Astrocyte of the spinal cord (primary cell): ENCODE data around the gene MAGEA6.
"Not testable (repeated sequence)": the region's sequence is repeated elsewhere in the genome, so short reads cannot be mapped to it uniquely, and the experiment has no call there.

Experiments used
- DNase-seq: peaks from one replicate; pipeline ENCODE4 v3.0.0; 2011; ENCODE audit warnings: low read depth, low spot score
- H3K4me3 ChIP-seq: 2 replicates; pipeline ENCODE4 v1.5.1; 2011; ENCODE audit warnings: low read depth, mild to moderate bottlenecking, low read length, moderate library complexity
- CTCF ChIP-seq: IDR thresholded peaks from 2 replicates; pipeline ENCODE4 v1.5.1; 2012; ENCODE audit warnings: low read depth, mild to moderate bottlenecking, low read length, inconsistent platforms
- in situ Hi-C: cut with HindIII; loops from 2 replicates; pipeline ENCODE4 v1.10.0; 2017; ENCODE audit warnings: low sequenced_read_pairs

The MAGEA6 gene

DNA sequence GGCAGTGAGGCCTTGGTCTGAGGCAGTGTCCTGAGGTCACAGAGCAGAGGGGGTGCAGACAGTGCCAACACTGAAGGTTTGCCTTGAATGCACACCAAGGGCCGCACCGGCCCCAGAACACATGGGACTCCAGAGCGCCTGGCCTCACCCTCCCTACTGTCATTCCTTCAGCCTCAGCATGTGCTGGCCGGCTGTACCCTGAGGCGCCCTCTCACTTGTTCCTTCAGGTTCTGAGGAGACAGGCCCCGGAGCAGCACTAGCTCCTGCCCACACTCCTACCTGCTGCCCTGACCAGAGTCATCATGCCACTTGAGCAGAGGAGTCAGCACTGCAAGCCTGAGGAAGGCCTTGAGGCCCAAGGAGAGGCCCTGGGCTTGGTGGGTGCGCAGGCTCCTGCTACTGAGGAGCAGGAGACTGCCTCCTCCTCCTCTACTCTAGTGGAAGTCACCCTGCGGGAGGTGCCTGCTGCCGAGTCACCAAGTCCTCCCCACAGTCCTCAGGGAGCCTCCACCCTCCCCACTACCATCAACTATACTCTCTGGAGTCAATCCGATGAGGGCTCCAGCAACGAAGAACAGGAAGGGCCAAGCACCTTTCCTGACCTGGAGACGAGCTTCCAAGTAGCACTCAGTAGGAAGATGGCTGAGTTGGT is 33.5 kb downstream of the MAGEA6 start:
- no peak for DNase-seq
- TF ChIP-seq CTCF = no peak
- in situ Hi-C loops = no loop called here
- no peak overlapping the region for H3K4me3 ChIP-seq

- TF ChIP-seq CTCF = no peak
- DNase-seq = no peak
- in situ Hi-C loops = no loop called here
Measured at GRCh38 chrX:152735101-152735500, 34.4 kb downstream of the MAGEA6 start.

GRCh38 chrX:152734143-152734858 is 35.2 kb downstream of the MAGEA6 start:
- DNase-seq, in situ Hi-C loops, H3K4me3 ChIP-seq: not testable (repeated sequence)

More at GRCh38 chrX:152735101-152735500, 34.4 kb downstream of the MAGEA6 start:
- no peak overlapping the region for H3K4me3 ChIP-seq

DNA sequence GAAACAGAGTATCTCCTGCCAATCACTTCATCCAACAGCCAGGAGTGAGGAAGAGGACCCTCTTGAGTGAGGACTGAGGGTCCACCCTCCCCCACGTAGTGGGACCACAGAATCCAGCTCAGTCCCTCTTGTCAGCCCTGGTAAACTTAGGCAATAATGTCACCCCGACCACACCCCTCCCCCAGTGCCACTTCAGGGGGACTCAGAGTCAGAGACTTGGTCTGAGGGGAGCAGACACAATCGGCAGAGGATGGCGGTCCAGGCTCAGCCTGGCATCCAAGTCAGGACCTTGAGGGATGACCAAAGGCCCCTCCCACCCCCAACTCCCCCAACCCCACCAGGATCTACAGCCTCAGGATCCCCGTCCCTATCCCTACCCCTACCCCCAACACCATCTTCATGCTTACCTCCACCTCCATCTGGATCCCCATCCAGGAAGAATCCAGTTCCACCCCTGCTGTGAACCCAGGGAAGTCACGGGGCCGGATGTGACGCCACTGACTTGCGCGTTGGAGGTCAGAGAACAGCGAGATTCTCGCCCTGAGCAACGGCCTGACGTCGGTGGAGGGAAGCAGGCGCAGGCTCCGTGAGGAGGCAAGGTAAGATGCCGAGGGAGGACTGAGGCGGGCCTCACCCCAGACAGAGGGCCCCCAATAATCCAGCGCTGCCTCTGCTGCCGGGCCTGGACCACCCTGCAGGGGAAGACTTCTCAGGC is 36.1 kb downstream of the MAGEA6 start, which contains the start of the genes CSAG1 and MAGEA12:
CSAG1 (minus strand) TSS at position 461 of the 715 bp plus-strand sequence. CDS start 1,261 bp downstream, outside the sequence.
MAGEA12 (plus strand) TSS at position 497 of the 715 bp plus-strand sequence. CDS start 2,405 bp downstream, outside the sequence.
- in situ Hi-C loops = no loop called here
- TF ChIP-seq CTCF = no peak
- no peak within 1 kb of the TSS for H3K4me3 ChIP-seq

GRCh38 chrX:152725409-152725808 is 44.1 kb downstream of the MAGEA6 start:
- no peak for DNase-seq
- H3K4me3 ChIP-seq = no peak overlapping the region
- TF ChIP-seq CTCF = no peak
- in situ Hi-C loops = no loop called here

More for the DNA sequence above, 36.1 kb downstream of the MAGEA6 start, which contains the start of the genes CSAG1 and MAGEA12:
- DNase-seq = no peak
